Endometrial microvascular endothelial cells (primary cell): ENCODE data around the gene PSMA2. TPM values are rescaled to one million over a fixed set of nuclear protein-coding genes. Genes with fewer than 3 reads are reported as not detected.

Experiments
- in situ Hi-C: cut with HindIII; loops from 2 replicates; pipeline ENCODE4 v1.10.0; 2017; ENCODE audit warnings: low sequenced_read_pairs, low pct_unique_long_range_greater_than_20kb; ENCODE audit errors: inconsistent ontology term
- total RNA-seq: library from RNA; depleted of rRNA; stranded (reverse); fragments of >200 nt; gene quantifications from one replicate; pipeline ENCODE4 v1.2.3, GENCODE V29; 2015; ENCODE audit errors: inconsistent ontology term

Gene PSMA2
- total RNA-seq, 1 donor from 2014 or later, result 168 TPM

DNA sequence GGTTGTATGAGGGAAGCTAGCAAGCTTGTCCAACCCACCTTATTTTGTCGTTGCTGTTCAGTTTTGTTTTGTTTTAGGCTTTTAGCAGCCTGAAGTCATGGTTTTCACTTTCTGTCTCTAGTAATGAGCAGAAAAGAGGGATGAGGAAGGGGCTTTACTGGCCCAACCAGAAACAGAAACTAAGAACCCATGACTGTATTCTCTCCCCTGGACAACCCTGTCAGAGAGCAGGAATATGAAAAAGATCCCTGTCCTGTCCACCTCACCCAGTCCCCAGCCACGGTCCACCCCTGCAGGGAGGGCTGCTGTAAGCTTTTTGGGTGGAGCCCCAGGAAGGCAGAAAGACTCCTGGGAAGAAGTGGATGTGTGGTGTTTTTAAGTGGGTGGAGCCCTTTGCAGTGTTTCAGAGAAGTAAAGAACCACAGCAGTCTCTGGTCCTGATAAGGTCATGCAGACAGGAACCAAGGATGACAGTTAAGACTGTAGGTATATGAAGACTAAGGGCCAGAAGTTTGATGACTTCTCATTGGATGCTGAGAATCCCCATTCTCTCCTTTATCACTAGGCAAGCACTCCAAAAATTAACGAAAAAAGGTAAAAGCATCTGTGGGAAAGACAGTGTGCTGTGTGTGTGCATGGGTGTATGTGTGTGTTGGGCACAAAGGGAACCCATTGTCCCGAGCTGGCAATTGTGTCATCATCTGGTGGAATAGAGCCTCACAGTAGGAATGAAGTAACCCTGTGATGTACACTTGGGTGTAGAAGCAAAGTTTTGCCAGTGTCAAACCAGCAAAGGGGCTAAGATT lies 14.1 kb upstream of the PSMA2 start:
- in situ Hi-C loops, result no loop called here

DNA sequence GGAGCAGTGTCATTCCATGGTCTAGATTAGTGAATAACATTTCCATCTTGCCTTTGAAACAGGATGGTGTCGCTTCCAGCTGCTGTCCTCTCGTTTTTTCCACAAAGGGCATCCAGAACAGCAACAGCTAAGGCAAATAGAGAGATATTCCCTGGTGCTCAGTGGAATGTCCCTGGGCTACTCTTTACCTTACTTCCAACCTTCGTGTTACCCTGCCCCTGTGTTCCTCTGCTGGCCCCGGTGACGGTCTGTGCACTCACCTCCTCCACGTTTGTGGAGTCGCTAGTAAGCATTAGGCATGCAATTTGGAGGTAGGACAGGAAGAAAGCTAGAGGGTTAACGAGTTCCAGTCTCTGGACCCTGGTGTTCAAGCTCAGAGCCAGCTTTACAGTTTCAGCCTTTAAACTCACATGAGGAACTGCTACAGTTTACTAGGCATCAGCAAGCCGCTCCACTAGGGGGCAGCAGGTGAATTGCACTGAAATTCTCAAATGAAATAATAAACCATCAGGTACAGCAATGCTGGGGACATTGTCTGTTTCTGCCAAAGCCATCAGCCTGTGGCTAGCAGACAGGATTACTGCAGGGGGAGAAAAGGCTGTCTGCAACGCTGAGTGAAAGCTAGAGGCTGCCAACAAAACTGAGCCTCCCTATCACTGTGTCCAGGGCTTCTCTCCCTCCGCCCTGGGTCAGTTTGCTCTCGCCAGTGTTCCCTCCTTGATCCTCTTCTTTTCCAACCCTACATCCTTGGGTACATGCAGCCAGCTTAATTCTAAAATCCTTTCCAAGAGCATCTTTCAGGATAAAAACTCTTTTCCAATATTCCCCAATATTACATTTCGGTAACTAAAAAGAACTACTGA lies 9.2 kb upstream of the PSMA2 start:
- in situ Hi-C loops, result no loop called here

DNA sequence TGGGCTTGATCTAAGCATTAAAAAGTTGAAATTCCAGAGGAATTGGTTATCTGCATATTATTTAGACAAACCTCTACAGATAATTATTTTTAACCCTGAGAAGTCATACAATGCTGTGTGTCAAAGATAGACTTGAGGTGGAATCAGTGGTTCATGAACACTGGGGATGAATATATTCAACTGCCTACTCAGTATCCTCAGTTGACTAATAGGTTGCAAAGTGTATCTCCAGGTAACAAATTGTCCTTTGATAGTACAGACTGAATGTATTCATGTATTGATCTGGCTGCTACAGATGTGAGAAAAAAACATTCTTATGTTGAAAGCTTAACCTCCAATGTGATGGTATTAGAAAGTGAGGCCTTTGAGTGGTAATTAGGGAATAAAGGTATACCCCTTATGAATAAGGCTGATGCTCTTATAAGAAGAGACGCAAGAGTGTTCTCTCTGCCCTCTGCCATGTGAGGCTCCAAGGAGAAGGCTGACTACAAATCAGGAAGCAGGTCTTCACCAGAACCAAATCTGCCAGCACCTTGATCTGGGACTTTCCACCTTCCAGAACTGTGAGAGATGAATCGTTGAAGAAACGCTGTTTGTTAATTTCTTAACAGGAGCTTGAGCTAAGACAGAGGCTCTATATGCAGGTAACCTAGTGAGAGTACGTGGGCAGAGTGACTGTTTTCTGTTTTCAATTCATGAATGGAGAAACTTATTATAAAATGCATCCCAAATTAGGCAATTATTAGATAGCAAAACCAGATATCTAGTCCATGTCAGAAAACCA lies 7.7 kb upstream of the PSMA2 start:
- in situ Hi-C loops, result no loop called here

DNA sequence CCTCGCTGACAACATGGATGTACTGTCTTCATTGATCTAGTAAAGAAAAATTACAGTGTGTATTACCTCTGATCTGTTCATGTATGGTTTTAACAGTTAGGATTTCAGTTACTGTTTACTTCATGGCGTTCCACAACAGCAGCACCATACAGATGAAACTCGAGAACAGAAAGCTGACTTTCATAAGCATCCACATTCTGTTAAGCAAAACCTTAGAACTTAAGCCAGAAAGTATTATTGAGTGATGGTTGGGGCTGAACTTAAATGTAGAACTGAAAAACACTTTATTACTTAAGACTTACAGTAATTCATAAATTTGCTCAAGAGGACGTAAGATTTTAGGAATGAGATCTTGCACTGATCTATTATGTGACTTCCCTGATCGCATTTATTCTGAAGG lies 3.9 kb upstream of the PSMA2 start:
- in situ Hi-C loops, result no loop called here

DNA sequence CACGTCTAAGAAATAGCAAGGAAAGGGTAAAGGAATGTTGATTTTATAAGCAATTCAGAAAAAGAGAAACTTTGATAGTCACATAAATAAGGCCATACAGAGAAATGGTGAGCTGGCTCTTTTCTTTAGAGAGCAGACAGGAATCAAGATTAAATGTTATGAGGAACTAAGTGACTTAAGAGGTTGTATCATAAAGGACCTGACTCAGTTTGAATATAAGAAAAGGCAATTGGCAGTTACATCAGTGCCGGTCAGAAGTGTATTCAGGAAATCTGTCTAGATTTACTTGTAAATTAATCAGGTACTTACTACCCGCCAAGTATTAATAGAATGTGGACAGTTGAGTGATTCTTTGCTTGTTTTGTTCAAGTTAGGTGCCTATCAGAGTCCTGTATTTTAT lies 2.3 kb upstream of the PSMA2 start:
- in situ Hi-C loops, result no loop called here

DNA sequence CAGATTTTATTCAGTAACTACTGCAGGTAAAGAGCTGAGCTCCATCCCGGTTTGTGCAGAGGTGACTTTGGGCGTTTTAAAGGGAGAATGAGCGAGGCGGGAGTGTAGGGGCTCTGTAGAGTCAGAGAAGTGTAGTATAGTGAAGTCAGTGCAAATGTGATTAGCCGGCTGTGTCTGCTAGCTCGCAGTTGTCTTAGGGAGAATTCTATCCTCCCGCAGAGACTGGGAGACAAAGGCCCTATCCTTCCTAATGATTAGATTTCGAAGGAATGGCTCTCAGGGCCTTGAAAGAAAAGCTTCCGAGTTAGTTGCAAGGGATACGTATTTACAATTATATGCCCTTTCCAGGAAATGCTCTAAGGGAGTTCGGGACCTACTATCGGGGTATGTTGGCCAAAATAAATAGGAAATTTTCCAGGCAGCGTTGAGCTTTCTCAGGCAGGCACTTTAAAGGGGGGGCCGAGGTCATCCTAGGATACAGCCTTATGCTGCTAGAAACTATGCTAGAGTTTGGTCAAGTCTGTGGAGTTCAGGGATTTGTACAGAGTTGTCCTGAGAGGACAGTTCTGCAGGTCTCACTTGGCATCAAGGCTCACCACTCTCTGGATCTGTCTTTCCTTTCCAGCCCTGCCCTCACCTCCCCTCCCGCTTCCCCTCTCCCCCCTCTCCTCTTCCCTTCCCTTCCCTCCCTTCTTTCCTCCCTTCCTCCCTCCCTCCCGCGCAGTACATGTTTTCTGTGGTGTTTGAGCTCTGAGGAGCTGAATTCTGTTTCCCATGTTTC lies 1.0 kb upstream of the PSMA2 start:
- in situ Hi-C loops, result no loop called here

DNA sequence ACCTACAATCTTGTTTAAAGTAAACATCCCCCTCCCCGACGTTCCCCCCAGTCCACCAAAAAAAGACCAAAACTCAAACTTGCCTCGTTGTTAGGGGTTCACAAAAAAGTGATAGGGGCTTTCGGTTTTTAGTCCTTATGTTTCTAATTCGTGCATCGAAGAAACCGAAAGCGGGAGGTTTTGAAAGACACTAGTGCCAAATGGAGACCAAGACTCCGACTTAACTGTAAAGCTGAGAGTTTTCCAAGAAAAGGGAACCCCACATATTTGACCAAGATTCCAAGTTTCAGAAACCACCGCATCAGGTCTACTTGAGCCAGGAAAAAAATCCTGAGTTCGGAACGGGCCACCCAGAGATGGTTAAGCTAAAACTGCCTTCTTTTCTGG lies 534 bp downstream of the PSMA2 start:
- in situ Hi-C loops, result no loop called here

DNA sequence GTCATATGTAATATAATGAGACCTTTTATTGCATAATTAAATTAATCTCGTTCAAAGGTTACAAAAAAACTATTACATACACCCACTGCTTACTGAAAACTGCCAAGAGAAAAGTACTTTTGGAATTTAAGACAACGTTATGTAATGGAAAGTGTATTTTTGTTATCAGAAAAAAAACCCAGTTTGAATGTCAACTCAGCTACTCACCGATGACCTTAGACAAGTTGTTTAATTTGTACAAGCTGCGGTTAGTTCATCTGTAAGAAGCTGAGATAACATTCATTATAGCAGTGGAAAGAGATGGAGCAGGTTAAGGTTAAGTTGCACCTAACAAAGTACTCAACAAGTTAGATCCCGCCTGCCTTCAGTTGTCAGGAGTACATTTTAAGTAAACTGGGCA lies 1.1 kb downstream of the PSMA2 start:
- in situ Hi-C loops, result no loop called here

DNA sequence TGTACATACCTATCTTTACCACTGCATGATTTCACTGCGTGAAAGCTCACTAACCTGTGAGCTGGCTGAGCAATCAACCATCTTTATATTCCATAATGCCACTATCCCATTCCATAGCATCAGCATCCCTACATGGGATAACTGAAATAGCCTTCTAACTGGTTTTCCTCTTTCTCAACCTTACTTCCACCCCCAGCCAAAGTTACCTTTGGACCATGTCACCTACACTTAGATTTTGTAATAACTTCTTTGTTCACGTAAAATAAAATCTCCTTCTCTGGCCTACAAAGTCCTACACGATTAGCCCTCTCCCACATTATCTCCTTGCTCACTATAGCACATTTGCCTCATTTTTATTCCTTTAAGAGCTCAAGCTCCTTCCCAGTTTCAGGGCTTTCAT lies 2.5 kb downstream of the PSMA2 start:
- in situ Hi-C loops, result no loop called here

DNA sequence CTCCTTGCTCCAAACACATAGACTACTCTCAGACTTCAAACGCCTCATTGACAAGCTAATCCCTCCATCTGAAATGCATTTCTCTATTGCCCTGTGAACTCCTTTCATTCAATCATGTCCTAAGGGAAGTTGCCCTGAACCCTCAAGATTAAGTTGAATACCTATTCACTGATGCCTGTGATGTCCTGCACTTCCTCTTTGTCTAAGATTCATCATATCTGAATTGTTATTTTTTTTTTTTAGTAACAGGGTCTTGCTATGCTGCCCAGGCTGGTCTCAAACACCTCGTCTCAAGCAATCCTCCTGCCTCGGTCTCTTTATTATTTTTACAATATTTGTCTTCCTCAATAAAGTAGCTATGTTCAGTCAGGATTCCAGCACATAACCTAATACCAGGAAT lies 3.2 kb downstream of the PSMA2 start:
- in situ Hi-C loops, result no loop called here

DNA sequence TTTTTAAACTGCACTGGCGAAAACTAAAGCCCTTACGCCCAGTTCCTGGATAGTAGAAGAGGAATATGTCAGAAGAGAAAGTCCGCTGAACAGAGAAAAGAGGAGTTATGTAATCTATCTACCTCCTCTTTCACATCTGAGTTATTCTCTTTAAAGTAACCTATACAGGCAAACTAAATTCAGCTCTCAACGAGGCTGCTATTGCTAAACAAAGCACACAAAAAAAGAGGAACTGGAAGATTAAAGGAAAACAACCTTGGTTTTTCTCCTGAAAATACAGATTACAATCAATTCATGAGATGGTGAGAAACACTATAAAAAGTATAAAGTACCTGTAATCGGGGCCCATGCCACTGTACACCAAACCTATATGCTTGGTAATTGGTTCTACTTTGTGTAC lies 5.8 kb downstream of the PSMA2 start:
- in situ Hi-C loops, result no loop called here

DNA sequence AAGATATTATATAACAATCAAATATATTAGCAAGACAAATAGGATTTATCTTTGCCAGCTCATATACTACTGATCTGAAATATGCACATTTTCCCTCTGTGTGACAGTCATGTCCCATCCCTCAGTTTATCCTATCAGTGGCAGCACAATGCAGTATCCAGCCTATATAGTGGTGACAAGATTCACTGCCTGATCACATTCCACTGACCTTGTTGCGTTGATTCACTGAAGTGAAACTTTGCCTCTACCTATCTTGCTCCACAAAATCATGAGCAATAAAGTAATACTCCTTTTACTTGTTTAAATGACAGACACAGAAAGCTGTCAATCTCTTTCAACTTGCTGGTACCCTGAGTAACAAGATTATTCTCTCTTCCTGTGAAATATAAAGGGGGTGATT lies 6.3 kb downstream of the PSMA2 start:
- in situ Hi-C loops, result no loop called here

DNA sequence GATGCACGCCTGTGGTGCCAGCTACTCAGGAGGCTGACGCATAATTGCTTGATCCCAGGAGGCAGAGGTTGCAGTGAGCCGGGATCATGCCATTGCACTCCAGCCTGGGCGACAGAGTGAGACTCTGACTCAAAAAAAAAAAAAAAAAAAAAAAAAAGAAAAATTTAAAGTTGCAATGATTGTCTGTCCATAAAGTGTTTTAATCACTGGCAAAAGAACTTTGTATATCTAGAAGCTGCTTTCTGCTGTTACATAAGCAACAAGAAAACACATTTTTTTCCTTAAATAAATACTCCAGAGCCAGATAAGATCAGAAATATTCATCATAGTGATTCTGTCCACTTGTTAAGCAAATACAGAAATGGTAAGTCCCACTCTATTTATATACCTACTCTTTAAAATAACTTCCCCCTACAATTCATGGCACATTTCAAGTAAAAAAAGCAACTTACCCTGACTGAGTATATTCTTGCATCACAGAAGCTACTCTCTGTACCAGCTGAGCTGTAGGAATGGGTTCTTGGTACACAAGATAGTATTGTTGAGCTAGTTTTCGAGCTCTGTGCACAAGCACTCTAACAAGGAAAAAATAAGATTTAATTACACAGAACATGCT lies 7.6 kb downstream of the PSMA2 start:
- in situ Hi-C loops, result no loop called here

DNA sequence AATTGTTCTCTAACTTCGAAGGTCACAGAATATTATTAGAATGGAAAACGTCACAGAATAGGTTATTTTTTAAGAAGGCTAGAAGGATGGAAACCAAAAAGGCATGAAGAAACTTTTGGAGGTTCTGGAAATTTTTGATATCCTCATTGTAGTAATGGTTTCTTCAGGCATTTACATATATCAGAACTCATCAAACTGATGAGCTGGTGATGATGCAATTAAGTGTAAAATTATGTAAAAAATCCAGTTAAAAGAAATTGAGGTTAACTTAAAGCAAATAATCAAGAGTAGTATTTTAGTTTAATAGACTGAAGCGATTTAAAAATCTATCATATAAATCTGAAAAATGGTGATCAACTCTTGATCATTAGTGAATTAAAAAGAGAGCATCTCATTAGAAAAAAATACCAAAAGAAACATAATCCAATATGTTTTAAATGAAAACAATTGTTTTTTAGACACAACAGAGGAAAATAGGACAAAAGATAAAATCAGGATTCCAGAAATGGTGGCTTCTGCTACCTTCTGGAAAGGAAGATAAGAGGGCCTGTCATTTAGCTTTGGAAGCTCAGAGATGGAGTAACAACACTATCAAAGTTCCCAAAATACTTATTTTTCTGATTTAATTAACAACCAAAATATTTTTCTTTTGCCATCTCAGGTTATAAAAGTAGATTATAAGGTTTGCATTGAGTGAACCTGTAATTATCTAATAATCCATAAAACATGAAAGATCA lies 9.8 kb downstream of the PSMA2 start:
- in situ Hi-C loops, result no loop called here

DNA sequence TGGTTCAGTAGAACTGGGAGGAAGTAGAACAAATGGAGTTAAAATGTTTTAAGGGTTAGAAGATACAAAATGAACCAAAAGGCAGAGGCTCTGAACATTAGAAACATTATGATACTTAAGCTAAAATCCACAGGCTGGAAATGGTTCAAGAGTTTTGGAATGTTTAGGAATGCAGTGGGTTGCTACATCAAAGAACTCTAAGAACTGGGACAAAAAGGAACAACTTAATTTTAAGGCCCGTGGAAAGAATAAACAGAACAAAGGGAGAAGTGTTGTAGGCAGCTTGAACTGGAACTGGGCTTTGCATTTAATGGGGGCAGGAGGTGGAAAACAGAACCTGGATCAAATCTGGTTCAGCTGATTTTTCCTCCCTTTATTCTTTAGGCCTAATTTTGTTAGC lies 16.6 kb downstream of the PSMA2 start:
- in situ Hi-C loops, result no loop called here

DNA sequence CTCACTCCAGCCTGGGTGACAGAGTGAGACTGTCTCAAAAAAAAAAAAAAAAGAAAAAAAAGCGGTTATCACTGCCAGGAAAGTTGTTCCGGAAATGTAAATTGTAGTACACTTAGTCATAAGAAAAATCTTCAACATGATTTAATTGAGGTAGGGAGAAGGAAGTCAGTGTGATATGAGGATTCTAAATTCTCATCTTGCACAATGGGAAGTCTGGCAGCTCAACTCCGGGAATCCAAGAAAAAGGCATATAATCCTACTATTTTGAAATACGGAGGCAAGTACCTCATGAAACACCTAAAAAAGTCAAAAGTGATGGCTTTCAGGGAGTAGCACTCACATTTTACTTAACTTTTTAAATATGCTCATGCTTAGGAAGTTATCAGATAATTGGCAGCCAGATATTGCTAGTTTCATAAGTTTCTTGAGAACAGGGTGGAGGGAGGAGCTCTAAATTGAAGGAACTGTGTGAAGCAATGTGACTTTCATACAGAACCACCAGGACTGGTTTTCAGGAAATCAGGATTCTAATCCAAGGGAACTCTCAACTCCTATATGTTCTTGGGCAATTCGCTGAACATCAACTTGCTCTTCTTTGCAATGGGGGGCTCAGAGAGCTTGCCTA lies 17.4 kb downstream of the PSMA2 start:
- in situ Hi-C loops, result no loop called here

DNA sequence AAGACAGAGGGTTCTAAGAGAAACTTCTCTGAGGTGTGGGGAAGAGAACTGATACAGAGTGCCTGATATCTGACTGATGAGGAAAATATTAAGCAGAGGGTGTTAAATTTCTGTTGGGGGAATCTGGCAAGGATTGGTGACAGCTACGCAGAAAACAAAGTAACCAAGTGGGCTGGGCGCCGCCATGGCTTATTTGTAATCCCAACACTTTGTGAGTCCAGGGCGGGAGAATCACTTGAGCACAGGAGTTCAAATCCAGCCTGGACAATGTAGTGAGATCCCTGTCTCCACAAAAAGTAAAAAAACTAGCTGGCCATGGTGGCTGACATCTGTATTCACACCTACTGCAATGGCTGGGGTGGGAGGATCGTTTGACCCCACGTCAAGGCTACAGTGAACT lies 18.0 kb downstream of the PSMA2 start:
- in situ Hi-C loops, result no loop called here
